Measurements from ENCODE around the gene THY1. TPM values are rescaled to one million over a fixed set of nuclear protein-coding genes. Genes with fewer than 3 reads are reported as not detected.
"Not testable (repeated sequence)": the region's sequence is repeated elsewhere in the genome, so short reads cannot be mapped to it uniquely, and the experiment has no call there.

THY1 gene
- 0.10 TPM in 1 of 2 replicates, not detected in the other for total RNA-seq (2014; rRNA removed; shearing (Covaris generic); ENCODE audit: low replicate concordance)

GRCh38 chr11:119422809-119423508 is at the start of gene THY1:
TSS of gene THY1 (minus strand) at chr11:119423172. CDS start at chr11:119420905, 2,267 bp downstream.
- in situ Hi-C loops (cut with HindIII; ENCODE audit: low pct_unique_long_range_greater_than_20kb, low sequenced_read_pairs): no loop called here
- no peak for DNase-seq (ENCODE audit: low read depth)

- in situ Hi-C loops (cut with HindIII; ENCODE audit: low pct_unique_long_range_greater_than_20kb, low sequenced_read_pairs): no loop called here
- DNase-seq (ENCODE audit: low read depth): no peak
These were observed 49.3 kb upstream of the THY1 start for GRCh38 chr11:119472186-119472855.

GRCh38 chr11:119471329-119471728 is 48.4 kb upstream of the THY1 start:
- in situ Hi-C loops (cut with HindIII; ENCODE audit: low pct_unique_long_range_greater_than_20kb, low sequenced_read_pairs): no loop called here
- DNase-seq (ENCODE audit: low read depth): no peak

- no peak for DNase-seq (ENCODE audit: low read depth)
- in situ Hi-C loops (cut with HindIII; ENCODE audit: low pct_unique_long_range_greater_than_20kb, low sequenced_read_pairs): no loop called here
These were observed 47.6 kb upstream of the THY1 start for GRCh38 chr11:119470317-119471291.

- in situ Hi-C loops (cut with HindIII; ENCODE audit: low pct_unique_long_range_greater_than_20kb, low sequenced_read_pairs): no loop called here
These were observed 46.5 kb upstream of the THY1 start for GRCh38 chr11:119469506-119469905.

GRCh38 chr11:119468511-119468910 is 45.5 kb upstream of the THY1 start:
- in situ Hi-C loops (cut with HindIII; ENCODE audit: low pct_unique_long_range_greater_than_20kb, low sequenced_read_pairs): no loop called here
- DNase-seq (ENCODE audit: low read depth): no peak

More at GRCh38 chr11:119469506-119469905, 46.5 kb upstream of the THY1 start:
- DNase-seq (ENCODE audit: low read depth): no peak

GRCh38 chr11:119461229-119461963 is 38.4 kb upstream of the THY1 start:
- no peak for DNase-seq (ENCODE audit: low read depth)
- in situ Hi-C loops (cut with HindIII; ENCODE audit: low pct_unique_long_range_greater_than_20kb, low sequenced_read_pairs): no loop called here

- DNase-seq (ENCODE audit: low read depth): no peak
- in situ Hi-C loops (cut with HindIII; ENCODE audit: low pct_unique_long_range_greater_than_20kb, low sequenced_read_pairs): no loop called here
These were observed 37.6 kb upstream of the THY1 start for GRCh38 chr11:119460582-119460981.

- in situ Hi-C loops (cut with HindIII; ENCODE audit: low pct_unique_long_range_greater_than_20kb, low sequenced_read_pairs): no loop called here
- no peak for DNase-seq (ENCODE audit: low read depth)
These were observed 37.1 kb upstream of the THY1 start for GRCh38 chr11:119460097-119460496.

- in situ Hi-C loops (cut with HindIII; ENCODE audit: low pct_unique_long_range_greater_than_20kb, low sequenced_read_pairs): no loop called here
- no peak for DNase-seq (ENCODE audit: low read depth)
These were observed 36.5 kb upstream of the THY1 start for GRCh38 chr11:119459293-119459976.

- DNase-seq (ENCODE audit: low read depth); in situ Hi-C loops (cut with HindIII; ENCODE audit: low pct_unique_long_range_greater_than_20kb, low sequenced_read_pairs): not testable (repeated sequence)
These were observed 32.7 kb upstream of the THY1 start for GRCh38 chr11:119455708-119456107.

GRCh38 chr11:119455241-119455640 is 32.3 kb upstream of the THY1 start:
- DNase-seq (ENCODE audit: low read depth); in situ Hi-C loops (cut with HindIII; ENCODE audit: low pct_unique_long_range_greater_than_20kb, low sequenced_read_pairs): not testable (repeated sequence)

GRCh38 chr11:119453881-119454280 is 30.9 kb upstream of the THY1 start:
- DNase-seq (ENCODE audit: low read depth): no peak
- in situ Hi-C loops (cut with HindIII; ENCODE audit: low pct_unique_long_range_greater_than_20kb, low sequenced_read_pairs): no loop called here

GRCh38 chr11:119450590-119451326 is 27.8 kb upstream of the THY1 start:
- no peak for DNase-seq (ENCODE audit: low read depth)
- in situ Hi-C loops (cut with HindIII; ENCODE audit: low pct_unique_long_range_greater_than_20kb, low sequenced_read_pairs): no loop called here

- DNase-seq (ENCODE audit: low read depth): no peak
- in situ Hi-C loops (cut with HindIII; ENCODE audit: low pct_unique_long_range_greater_than_20kb, low sequenced_read_pairs): no loop called here
These were observed 26.5 kb upstream of the THY1 start for GRCh38 chr11:119449498-119449897.

- in situ Hi-C loops (cut with HindIII; ENCODE audit: low pct_unique_long_range_greater_than_20kb, low sequenced_read_pairs): no loop called here
- no peak for DNase-seq (ENCODE audit: low read depth)
These were observed 25.4 kb upstream of the THY1 start for GRCh38 chr11:119448380-119448779.

All from Caki2 (cell line).